HepG2 (cell line): ENCODE results near the gene KCND3.

Experiments used
- PBX3 ChIP-seq: sonication (generic); formaldehyde crosslinking; IDR thresholded peaks from 2 replicates; pipeline ENCODE4 v1.8.1; 2023; ENCODE audit warnings: missing genetic modification reagents, inconsistent platforms, borderline replicate concordance
- SIN3A ChIP-seq: IDR thresholded peaks from 2 replicates; pipeline ENCODE4 v1.6.1; 2011; ENCODE audit warnings: low read depth, mild to moderate bottlenecking, control low read depth, low read length, borderline replicate concordance
- ZNF512 ChIP-seq: sonication (generic); formaldehyde crosslinking; IDR thresholded peaks from 2 replicates; pipeline ENCODE4 v1.4.0; 2020; ENCODE audit warnings: mild to moderate bottlenecking, missing genetic modification reagents
- TF ChIP-seq, protein P1 (sequence below): sonication (generic); formaldehyde crosslinking; IDR thresholded peaks from 2 replicates; pipeline ENCODE4 v1.5.0; 2020; ENCODE audit warnings: mild to moderate bottlenecking, missing genetic modification reagents, moderate library complexity

- no peak for TF ChIP-seq PBX3 (CRISPR knock-in tag)
- TF ChIP-seq ZNF512 (CRISPR knock-in tag): no peak
- no peak for TF ChIP-seq SIN3A
- TF ChIP-seq, protein P1, sequence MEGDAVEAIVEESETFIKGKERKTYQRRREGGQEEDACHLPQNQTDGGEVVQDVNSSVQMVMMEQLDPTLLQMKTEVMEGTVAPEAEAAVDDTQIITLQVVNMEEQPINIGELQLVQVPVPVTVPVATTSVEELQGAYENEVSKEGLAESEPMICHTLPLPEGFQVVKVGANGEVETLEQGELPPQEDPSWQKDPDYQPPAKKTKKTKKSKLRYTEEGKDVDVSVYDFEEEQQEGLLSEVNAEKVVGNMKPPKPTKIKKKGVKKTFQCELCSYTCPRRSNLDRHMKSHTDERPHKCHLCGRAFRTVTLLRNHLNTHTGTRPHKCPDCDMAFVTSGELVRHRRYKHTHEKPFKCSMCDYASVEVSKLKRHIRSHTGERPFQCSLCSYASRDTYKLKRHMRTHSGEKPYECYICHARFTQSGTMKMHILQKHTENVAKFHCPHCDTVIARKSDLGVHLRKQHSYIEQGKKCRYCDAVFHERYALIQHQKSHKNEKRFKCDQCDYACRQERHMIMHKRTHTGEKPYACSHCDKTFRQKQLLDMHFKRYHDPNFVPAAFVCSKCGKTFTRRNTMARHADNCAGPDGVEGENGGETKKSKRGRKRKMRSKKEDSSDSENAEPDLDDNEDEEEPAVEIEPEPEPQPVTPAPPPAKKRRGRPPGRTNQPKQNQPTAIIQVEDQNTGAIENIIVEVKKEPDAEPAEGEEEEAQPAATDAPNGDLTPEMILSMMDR (CRISPR knock-in tag): no peak
Observed at GRCh38 chr1:111961773-111962565, 27.5 kb downstream of the KCND3 start.
